GM10847 (cell line): ENCODE data around the gene TREML1.

ENCODE experiments used
- POLR2A ChIP-seq: IDR thresholded peaks from 2 replicates; pipeline ENCODE4 v1.6.1; 2011; ENCODE audit not compliant: insufficient read length; ENCODE audit errors: extremely low read depth

The TREML1 gene

GRCh38 chr6:41153992-41154625, at the start of gene TREML1:
Gene TREML1 (minus strand): TSS chr6:41154347. CDS start chr6:41154288, 59 bp downstream.
- no peak for TF ChIP-seq POLR2A

- TF ChIP-seq POLR2A: no peak
These were observed 47.6 kb upstream of the TREML1 start for GRCh38 chr6:41201764-41202173.

- no peak for TF ChIP-seq POLR2A
These were observed 47.0 kb upstream of the TREML1 start, which contains the start of gene TREML2 for GRCh38 chr6:41200901-41201763. Gene TREML2 (minus strand): TSS chr6:41201149. CDS start chr6:41201008, 141 bp downstream.

- TF ChIP-seq POLR2A: no peak
These were observed 46.3 kb upstream of the TREML1 start for GRCh38 chr6:41200296-41200900.

GRCh38 chr6:41199552-41200246, 45.6 kb upstream of the TREML1 start:
- TF ChIP-seq POLR2A: no peak

GRCh38 chr6:41197234-41197633, 43.1 kb upstream of the TREML1 start:
- no peak for TF ChIP-seq POLR2A

GRCh38 chr6:41194386-41194785, 40.2 kb upstream of the TREML1 start:
- no peak for TF ChIP-seq POLR2A

- no peak for TF ChIP-seq POLR2A
These were observed 39.7 kb upstream of the TREML1 start for GRCh38 chr6:41193884-41194283.

GRCh38 chr6:41193171-41193734, 39.1 kb upstream of the TREML1 start:
- TF ChIP-seq POLR2A: no peak

GRCh38 chr6:41191569-41191968, 37.4 kb upstream of the TREML1 start:
- no peak for TF ChIP-seq POLR2A

GRCh38 chr6:41190791-41191190, 36.6 kb upstream of the TREML1 start:
- no peak for TF ChIP-seq POLR2A

GRCh38 chr6:41189967-41190366, 35.8 kb upstream of the TREML1 start:
- no peak for TF ChIP-seq POLR2A

GRCh38 chr6:41187924-41188886, 34.1 kb upstream of the TREML1 start:
- TF ChIP-seq POLR2A: no peak

GRCh38 chr6:41186031-41186562, 31.9 kb upstream of the TREML1 start:
- no peak for TF ChIP-seq POLR2A
